HG02852 (cell line): ENCODE measurements around the gene SH3YL1.

Source experiments
- ATAC-seq: cut with Tn5 transposase; IDR thresholded peaks from one replicate; pipeline ENCODE4 v1.9.1; 2021; ENCODE audit warnings: mild to moderate bottlenecking, moderate library complexity; ENCODE audit not compliant: unreplicated experiment

The SH3YL1 gene, protein sequence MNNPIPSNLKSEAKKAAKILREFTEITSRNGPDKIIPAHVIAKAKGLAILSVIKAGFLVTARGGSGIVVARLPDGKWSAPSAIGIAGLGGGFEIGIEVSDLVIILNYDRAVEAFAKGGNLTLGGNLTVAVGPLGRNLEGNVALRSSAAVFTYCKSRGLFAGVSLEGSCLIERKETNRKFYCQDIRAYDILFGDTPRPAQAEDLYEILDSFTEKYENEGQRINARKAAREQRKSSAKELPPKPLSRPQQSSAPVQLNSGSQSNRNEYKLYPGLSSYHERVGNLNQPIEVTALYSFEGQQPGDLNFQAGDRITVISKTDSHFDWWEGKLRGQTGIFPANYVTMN

GRCh38 chr2:263774-264492 is at the start of gene SH3YL1:
SH3YL1 (minus strand) TSS chr2:264032; CDS start chr2:263984, 48 bp downstream.
- ATAC-seq: peak; percentile 26

- no peak for ATAC-seq
Measured at GRCh38 chr2:310994-311393, 47.2 kb upstream of the SH3YL1 start.

DNA sequence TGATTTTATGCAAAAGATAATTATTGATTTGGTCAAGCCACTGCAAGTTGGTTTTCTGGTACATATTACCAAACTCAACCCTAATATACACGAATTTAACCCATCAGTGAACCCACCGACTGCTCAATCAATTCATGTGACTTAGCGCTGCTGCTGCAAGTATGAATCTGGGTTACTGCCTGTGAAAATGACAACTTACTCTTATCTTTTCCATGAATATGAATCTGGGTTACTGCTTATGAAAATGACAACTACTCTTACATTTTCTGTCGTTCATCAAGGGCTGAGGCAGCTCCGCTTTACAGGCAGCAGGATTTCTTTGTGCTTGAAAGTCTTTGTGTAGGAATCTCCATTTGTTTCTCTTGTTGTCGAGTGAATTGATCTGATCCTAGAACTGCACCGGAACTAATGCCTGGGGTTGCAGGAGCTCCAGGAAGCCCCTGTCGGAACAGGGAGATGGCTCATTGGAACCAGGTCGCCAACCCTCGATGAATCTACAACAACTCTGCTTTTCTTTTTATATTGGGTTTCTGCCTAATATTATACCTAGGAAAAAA is 46.2 kb upstream of the SH3YL1 start:
- ATAC-seq: no peak

DNA sequence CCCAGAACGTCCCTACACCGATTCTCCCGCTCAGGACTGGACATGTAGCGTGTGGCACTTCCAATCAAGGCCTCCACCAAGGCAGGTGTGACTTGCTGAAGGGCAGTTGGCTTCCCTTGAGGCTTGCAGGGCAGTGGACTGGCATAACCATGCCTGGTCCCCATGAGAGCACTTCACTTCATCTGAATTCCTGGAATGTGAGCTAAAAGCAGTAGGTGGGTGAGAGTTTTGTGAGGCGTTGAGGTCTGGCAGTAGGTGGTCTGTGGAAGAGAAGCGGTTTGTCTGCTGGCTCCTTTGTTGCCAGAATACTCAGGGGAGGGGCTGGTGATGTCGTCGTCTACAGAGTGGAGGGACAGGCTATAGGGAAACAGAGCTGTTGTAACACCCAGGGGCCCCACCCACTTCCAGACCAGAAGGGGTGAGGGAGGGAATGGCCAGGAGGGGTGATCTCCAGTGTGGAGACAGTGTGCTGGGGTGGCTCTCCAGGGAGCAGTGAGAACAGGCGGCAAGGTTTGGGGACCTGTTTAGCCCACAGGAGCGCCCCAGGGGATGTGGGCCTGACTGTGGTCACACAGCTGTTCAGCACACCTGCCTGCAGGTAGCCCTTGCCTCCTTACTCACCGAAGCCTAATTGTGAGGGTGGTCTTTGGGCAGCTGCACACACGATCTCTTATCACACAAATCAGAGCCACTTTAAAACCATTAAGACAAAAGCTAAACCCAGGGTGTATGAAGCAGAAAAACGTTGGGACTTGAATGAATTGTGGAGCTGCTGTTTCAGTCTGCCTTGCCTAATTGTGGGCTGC is 45.5 kb upstream of the SH3YL1 start:
- no peak for ATAC-seq

DNA sequence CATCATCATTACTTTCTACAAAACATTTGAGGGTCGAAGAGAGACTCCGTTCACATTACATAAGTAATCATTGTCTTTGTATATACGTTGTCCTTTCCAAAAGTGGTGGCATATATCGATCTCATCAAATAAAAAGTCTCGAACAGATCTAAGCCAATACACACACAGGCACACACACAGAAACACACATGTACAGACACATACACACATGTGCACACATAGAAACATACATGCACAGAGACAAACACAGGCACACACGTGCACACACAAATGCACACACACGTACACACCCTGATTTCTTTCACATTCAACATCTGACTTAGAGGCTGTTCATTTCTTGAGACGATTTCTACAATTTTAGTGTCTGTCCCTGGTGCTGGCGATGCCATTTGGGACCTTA is 41.5 kb upstream of the SH3YL1 start:
- ATAC-seq: no peak

- no peak for ATAC-seq
Measured at GRCh38 chr2:296354-296753, 32.5 kb upstream of the SH3YL1 start.

GRCh38 chr2:295090-295489 is 31.3 kb upstream of the SH3YL1 start:
- ATAC-seq: no peak

- no peak for ATAC-seq
Measured at GRCh38 chr2:290090-290722, 26.4 kb upstream of the SH3YL1 start.

DNA sequence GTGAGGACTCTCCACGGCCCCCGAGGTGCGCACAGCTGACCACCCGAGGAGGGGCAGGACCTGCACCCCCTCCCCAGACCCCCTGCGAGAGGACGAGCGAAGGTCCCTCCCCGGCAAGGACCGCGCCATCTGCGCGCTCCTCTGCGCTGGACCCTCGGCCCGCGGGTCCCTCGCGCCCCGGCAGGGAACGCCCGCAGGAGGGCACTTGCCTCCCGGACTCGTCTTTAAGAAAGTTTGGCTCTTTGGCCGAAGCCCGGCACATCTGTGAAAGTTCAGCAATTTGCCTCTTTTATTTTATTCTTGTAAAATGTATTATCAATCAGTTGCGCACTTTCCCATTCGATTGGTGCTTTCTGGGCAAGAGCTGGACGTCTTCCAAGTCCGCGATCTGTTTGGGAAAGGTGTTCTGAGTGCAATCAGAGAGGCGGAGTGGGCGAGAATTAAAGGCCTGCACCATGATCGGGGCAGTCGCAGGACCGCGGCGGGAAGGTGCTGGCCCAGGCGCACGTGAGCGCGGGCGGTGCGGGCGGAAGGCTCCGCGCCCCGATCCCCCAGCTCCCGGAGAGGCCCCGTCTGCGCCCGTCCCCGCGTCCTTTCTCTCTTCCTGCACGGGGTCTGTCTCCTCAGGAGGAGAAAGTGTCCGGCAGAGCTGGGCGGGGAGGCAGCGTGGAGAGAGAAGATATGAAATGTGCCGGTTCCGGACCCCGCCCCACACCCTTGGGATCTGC is 25.7 kb upstream of the SH3YL1 start:
- ATAC-seq: no peak

DNA sequence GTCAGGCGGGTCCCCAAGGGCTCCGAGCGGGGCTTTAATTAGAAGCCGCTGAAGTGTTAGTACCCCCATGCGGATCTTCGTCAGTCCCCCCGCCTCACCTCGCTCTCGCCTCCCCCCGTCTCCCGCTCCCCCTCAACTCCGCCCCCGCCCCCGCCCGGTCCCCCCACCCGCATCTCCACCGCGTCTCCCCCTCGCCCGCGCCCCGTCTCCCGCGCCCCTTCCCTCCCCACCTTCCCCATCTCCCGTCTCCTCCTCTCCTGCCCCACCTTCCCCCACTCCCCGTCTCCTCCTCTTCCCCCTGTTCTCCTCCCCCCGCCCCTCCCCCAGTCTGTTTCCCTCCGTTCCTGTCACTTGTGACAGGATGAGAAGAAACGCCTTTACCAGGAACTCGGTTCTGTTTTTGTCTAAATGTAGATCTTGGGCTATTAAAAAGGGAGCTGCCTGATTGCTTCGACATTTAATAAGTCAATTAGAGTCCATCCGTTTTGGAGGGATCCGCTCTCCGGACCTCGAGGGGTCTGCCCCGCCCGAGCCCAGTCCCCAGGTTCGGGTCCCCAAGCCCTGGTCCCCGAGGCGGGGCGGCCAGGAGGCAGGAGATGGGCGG is 25.0 kb upstream of the SH3YL1 start:
- ATAC-seq: no peak

DNA sequence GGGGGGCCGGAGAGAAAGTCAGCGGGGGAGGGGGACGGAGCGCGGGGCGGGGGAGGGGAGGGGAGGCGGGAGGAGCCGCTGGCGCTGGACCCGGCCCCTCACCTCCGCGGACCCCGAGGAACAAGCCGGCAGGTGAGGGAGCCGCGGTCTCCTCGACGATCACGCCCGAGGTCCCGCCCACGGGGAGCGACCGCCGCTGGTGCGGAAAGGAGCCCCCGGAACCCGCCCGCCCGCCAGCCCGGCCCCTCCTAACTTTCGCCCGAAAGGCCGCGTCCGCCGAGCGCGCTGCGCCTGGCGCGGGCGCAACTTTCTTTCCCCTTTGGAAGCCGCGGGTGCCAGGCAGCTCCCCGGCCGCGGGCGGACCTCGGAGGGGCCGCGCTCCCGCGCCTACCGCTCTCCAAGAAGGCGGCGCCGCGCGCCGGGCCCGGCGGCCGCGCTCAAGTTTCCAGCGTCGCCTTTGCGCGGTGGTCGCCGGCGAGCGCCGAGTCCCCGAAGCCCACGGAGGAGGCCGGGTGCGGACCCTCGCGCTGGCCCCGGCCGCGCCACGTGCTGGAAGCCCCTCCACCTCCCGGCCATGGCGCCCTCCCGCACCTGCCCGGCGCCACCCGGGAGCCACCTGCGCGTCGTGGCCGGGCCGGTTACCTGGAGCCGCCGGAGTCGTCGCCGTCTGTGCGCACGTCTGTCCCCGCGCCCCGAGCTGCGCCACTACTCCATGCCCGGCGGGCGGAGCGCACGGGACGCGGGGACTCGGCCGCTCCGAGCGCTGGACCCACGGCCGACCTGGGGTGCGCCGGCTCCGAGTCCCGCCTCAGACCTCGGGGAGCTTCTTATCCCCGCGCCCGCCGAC is 24.3 kb upstream of the SH3YL1 start, which contains the start of gene ALKAL2:
ALKAL2 (minus strand) TSS at position 181 of the 847 bp plus-strand sequence. CDS start 256 bp downstream, outside the sequence.
- ATAC-seq: no peak

DNA sequence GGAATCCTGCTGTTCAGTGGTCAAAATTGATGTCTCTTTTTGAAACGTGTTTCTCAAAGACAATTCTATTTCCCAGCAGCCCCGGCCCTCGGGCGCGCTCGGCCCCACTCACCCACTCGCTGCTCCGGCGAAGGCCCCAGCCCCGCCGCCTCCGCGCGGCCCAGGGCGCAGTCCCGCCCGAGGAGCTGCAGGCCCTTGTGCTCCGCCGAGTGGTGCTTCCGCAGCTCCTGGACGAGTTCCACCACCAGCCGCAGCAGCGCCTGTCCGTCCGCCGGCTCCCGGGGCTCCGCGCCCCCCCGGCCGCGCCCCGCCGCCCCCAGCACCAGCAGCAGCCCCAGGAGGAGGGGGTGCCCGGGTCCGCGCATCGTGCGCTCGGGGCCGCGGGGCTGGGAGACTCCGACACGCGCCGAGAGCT is 23.6 kb upstream of the SH3YL1 start:
- ATAC-seq: no peak

DNA sequence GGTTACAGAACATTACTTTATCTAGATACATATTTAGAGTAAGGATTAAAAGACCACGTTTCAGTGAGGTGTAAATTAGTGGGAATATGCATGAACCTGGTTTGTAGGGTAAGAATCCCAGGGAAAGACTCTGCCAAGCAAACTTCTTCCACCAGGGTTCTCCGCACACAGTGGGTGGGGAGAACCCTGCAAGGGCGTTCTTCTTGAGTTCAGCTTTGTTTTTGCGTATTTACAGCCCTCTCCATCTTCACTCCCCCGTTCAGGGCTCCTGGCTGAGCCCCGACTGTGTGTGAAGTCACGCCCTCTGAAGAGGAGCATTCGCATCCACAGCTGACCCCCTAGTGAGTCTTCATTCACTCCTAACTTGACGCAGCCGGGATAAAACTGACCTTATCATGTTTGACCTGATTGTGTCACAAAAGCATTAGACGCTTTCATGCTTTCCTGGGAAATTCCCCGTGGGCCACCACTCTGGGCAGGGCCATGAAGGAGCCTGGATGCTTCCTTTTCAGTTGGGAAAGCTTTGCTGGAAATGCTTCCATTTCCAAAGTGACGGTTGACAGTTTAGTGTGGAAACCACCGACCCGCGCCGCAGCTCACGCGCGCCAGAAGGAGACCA is 23.1 kb upstream of the SH3YL1 start:
- ATAC-seq: no peak

DNA sequence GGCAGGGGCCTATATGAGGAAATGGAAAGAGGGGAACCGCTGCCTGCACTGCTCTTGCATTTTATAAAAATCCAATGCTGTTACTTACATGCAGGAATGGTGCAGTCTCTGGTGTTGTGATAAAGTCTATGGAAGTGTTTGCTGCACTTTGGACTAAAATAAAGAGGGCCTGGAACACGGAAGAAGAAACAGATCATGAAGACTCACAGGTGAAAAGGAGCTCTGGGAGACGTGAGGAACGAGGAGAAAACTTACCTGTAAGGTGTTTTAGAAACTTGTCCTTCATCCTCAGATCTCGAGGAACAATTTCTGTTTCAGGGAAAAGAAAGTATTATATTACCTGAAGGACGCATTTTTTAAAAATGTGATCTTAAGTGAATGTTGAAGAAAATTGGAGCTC is 22.2 kb upstream of the SH3YL1 start:
- ATAC-seq: no peak

DNA sequence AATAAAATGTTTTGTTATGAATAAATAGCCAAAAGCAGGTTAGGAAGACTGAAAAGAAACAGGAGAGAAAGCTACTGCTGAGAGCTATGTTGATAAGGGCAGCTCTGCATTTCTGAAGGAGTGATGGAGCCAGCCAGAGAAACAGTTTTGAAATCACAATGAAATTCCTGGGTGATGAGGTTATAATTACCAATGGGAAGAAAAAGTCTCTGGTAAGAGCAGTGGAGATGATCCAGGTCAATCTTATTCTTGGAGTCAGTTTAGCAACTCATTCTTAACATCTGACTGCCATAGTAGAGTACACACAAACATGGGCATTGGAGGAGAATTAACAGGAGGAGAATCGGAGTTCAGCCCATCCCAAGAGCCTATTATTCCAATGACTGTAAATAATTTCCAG is 21.7 kb upstream of the SH3YL1 start:
- no peak for ATAC-seq

DNA sequence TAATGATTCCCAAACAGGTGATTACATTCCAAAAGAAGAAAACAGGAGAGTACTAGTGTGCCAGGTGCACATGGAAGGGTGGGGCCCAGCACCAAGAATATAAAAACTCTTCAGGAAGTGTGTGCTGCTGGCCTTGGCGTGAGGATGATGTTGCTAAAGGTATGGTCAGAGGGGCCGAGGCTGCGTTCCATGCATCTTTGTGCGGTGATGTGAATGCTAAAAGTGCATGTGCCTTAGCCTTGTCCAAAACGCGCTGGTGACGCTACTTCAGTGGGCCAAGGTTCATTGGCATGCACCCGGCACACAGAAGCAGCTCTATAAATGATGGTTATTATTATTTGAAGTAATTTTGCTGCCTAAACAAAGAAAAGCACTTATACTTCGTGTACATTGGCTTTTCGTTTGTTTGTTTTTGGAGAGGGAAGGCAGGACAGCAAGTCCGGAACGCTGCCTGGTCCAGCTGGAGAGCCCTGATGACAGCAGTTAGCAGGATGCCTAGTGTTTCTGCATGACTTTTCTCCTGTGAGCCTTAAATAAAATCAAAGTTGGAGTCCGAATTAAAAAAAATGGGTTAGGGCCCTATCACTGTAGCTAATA is 21.2 kb upstream of the SH3YL1 start:
- ATAC-seq: no peak

- no peak for ATAC-seq
Measured at GRCh38 chr2:283996-284794, 20.4 kb upstream of the SH3YL1 start.
